Subcutaneous abdominal adipose tissue (tissue), 5 donors: ENCODE results near the gene BCS1L.
"Not testable (repeated sequence)": the region's sequence is repeated elsewhere in the genome, so short reads cannot be mapped to it uniquely, and the experiment has no call there.

Source experiments
- H3K27ac ChIP-seq: one replicate; pipeline ENCODE4 v1.7.0; 2013; ENCODE audit warnings: low read depth, mild to moderate bottlenecking, inconsistent platforms, low read length, moderate library complexity
- H3K27me3 ChIP-seq, 5 donors: one replicate each; pipeline ENCODE4 v1.7.0; 2013; ENCODE audit warnings: low read length in 5 of 5, inconsistent platforms in 1 of 5; ENCODE audit not compliant: control insufficient read depth in 5 of 5, insufficient read depth in 4 of 5
- H3K36me3 ChIP-seq, 5 donors: one replicate each; pipeline ENCODE4 v1.7.0; 2013; ENCODE audit warnings: low read length in 5 of 5; ENCODE audit not compliant: control insufficient read depth in 5 of 5, insufficient read depth in 5 of 5
- H3K4me1 ChIP-seq, 5 donors: one replicate each; pipeline ENCODE4 v1.7.0; 2013; ENCODE audit warnings: low read length in 5 of 5, mild to moderate bottlenecking in 3 of 5, moderate library complexity in 1 of 5; ENCODE audit not compliant: control insufficient read depth in 5 of 5, insufficient read depth in 5 of 5
- H3K4me3 ChIP-seq, 5 donors: one replicate each; pipeline ENCODE4 v1.7.0; 2013; ENCODE audit warnings: low read length in 5 of 5, low read depth in 1 of 5
- H3K9ac ChIP-seq, 5 donors: one replicate each; pipeline ENCODE4 v1.7.0; 2013; ENCODE audit warnings: low read length in 5 of 5, mild to moderate bottlenecking in 4 of 5, moderate library complexity in 3 of 5
- H3K9me3 ChIP-seq, 5 donors: one replicate each; pipeline ENCODE4 v1.7.0; 2013; ENCODE audit warnings: low read length in 5 of 5; ENCODE audit not compliant: control insufficient read depth in 5 of 5
- donor health status: healthy.
- donor health status: healthy.
- donor health status: healthy.
- donor health status: healthy.
- donor health status: healthy.

The BCS1L gene

DNA sequence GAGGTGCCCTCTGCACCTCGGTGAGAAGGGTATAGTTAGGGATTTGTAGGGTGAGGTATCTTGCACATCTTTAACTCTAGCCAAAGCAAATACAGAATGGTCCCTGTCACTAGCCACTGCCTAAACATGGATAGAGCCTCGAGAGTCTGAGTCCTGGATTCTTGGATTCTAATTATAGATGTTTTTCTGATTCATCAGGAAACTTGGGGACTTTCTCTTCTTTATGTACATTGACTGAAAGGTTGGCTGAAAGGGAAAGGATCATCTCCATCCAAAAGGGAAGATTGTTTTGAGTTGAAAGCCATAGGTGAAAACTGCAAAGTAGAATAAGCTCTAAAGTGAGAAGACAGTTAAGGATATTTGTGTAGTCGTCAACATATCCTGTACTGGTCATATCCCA lies 20.6 kb downstream of the BCS1L start:
- H3K4me1 ChIP-seq = no peaks in the 10 kb centered on the region
- peaks cover 4 to 48% (median 28%) of the 10 kb centered on the region in 5 donors for H3K36me3 ChIP-seq
- no peak overlapping the region for H3K27ac ChIP-seq
- no peaks in the 10 kb centered on the region for H3K9me3 ChIP-seq
- H3K4me3 ChIP-seq = no peak overlapping the region
- H3K9ac ChIP-seq = no peak overlapping the region
- no peaks in the 10 kb centered on the region for H3K27me3 ChIP-seq

DNA sequence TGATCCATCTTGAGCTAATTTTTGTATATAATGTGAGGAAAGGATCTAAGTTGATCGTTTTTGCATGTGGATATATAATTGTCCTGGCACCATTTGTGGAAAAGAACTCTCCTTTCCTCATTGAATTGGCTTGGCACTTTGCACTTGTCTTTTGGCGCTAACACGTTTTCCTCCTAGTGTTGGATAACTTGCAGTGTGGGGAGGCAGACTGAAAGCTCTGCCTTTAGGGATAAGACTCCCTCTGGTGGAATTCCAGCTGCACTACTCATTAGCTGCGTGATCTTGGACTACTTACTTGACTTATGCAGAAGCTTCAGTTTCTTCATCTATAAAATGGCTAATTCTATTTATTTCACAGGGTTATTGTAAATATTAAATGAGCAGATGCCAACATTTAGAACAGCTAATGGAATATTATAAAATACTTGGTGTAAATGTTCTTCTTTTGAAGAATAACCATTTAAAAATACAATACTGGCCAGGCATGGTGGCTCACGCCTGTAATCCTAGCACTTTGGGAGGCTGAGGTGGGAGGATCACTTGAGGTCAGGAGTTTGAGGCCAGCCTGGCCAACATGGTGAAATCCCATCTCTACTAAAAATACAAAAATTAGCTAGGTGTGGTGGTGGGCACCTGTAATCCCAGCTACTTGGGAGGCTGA lies 28.0 kb downstream of the BCS1L start:
- H3K9ac ChIP-seq, H3K4me1 ChIP-seq, H3K9me3 ChIP-seq, H3K4me3 ChIP-seq, H3K27ac ChIP-seq, H3K27me3 ChIP-seq: not testable (repeated sequence)
- peaks cover 12 to 38% (median 32%) of the 10 kb centered on the region in 5 donors for H3K36me3 ChIP-seq

DNA sequence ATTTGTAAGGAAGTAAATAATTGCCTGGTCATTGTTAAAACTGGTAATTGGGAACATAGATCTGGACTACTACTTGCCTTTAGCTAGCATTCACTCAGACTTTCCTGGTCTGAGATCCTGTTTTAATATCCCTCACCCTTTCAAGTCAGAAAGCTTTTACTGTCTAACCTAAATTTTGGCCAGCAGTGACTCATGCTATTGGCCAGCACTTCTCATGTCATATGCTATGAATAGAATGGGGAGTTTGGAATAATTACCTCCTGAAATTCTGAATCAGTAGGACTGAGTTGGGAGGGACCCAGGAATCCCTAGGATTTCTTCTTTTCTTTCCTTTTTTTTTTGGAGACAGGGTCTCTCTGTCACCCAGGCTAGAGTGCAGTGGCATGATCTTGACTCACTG lies 31.8 kb downstream of the BCS1L start:
- no peaks in the 10 kb centered on the region for H3K27me3 ChIP-seq
- H3K4me1 ChIP-seq = peaks cover 0 to 3% (median 0%) of the 10 kb centered on the region in 5 donors
- peaks cover 15 to 52% (median 48%) of the 10 kb centered on the region in 5 donors for H3K36me3 ChIP-seq
- H3K27ac ChIP-seq = no peak overlapping the region
- H3K4me3 ChIP-seq = no peak overlapping the region
- no peak overlapping the region for H3K9ac ChIP-seq
- no peaks in the 10 kb centered on the region for H3K9me3 ChIP-seq

DNA sequence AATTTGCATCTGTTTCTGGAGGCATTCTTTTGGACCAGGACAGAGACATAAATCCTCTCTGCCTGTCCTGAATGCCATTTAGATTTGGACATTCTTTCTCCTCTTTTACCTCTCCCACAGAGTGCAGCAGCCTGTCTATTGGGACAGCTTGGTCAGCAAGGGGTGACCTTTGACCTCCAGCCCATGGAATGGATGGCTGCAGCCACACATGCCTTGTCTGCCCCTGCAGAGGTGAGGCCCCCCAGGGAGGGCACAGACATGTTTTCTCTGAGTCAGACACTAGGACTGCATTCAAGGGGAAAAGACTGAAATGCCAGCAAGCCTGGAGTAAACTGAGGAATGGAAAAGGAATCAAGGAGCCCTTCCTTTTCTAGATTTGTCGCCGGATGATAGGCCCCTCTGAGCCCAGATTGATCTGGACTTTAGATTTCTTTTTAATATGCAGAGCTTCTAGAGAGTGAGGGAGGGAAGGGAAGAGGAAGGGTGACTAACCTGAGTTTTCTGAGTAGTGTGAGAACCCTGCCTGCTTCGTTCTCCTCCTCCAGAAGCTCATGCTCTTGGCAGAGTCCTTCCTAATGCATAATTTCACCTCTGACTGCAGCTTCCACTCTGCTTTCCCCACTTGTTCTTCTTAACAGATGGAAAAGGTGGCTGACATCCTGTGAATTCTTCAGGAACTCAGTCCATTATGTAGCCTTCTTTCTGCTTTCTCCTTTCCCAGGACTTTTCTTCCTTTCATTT lies 35.1 kb downstream of the BCS1L start:
- peaks cover 12 to 82% (median 64%) of the 10 kb centered on the region in 5 donors for H3K36me3 ChIP-seq
- no peak overlapping the region for H3K9ac ChIP-seq
- H3K4me3 ChIP-seq = no peak overlapping the region
- no peaks in the 10 kb centered on the region for H3K9me3 ChIP-seq
- no peaks in the 10 kb centered on the region for H3K27me3 ChIP-seq
- peaks cover 0 to 13% (median 11%) of the 10 kb centered on the region in 5 donors for H3K4me1 ChIP-seq
- no peak overlapping the region for H3K27ac ChIP-seq

DNA sequence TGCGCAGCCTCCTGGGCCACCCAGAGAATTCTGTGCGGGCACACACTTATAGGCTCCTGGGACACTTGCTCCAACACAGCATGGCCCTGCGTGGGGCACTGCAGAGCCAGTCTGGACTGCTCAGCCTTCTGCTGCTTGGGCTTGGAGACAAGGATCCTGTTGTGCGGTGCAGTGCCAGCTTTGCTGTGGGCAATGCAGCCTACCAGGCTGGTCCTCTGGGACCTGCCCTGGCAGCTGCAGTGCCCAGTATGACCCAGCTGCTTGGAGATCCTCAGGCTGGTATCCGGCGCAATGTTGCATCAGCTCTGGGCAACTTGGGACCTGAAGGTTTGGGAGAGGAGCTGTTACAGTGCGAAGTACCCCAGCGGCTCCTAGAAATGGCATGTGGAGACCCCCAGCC lies 39.4 kb downstream of the BCS1L start:
- Histone ChIP-seq H3K9ac (no peak overlapping the region), H3K4me3 (no peak overlapping the region), H3K36me3 (peaks cover 2 to 55% (median 30%) of the 10 kb centered on the region in 5 donors), H3K27me3 (no peaks in the 10 kb centered on the region), H3K9me3 (no peaks in the 10 kb centered on the region), H3K4me1 (peaks cover 0 to 13% (median 11%) of the 10 kb centered on the region in 5 donors), H3K27ac (no peak overlapping the region)

DNA sequence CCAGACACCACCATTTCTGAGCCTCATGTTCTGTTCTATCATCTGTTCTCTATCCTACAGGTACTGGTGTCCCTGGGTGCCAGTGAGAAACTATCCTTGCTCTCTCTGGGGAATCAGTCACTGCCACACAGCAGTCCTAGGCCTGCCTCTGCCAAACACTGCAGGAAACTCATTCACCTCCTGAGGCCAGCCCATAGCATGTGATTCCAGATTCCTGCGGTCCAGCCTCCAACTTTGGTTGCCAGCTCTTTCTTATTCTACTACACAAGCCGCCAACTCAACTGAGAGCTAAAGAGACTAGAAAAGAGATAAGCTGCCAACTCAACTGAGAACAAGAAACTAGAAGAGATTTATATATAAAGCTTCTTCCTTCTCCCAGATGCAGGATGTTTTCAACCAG lies 42.3 kb downstream of the BCS1L start:
- H3K9me3 ChIP-seq = no peaks in the 10 kb centered on the region
- no peak overlapping the region for H3K4me3 ChIP-seq
- H3K36me3 ChIP-seq = peaks cover 0 to 41% (median 14%) of the 10 kb centered on the region in 5 donors
- H3K27me3 ChIP-seq = no peaks in the 10 kb centered on the region
- H3K4me1 ChIP-seq = peaks cover 0 to 13% (median 11%) of the 10 kb centered on the region in 5 donors
- H3K27ac ChIP-seq = no peak overlapping the region
- H3K9ac ChIP-seq = no peak overlapping the region

DNA sequence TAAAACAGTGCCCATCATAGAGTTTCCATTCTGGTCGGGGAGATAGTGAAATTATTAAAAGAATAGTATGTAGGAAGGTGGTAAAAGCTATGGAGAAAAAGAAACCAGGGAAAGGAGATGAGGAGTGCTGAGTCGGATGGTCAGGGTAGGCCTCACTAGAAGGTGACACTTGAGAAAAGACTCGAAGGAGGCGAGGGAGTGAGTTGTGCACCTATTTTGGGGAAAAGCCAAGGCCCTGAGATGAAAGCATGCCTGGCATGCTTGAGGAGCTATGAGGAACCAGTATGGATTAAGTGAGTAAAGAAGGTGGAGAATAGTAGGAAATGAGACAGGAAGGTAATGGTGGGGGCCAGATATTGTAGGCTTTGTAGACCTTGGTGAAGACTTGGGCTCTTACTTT lies 43.9 kb downstream of the BCS1L start:
- H3K27ac ChIP-seq = no peak overlapping the region
- H3K4me3 ChIP-seq = no peak overlapping the region
- H3K27me3 ChIP-seq = no peaks in the 10 kb centered on the region
- H3K36me3 ChIP-seq = peaks cover 0 to 27% (median 10%) of the 10 kb centered on the region in 5 donors
- no peak overlapping the region for H3K9ac ChIP-seq
- peaks cover 0 to 11% (median 10%) of the 10 kb centered on the region in 5 donors for H3K4me1 ChIP-seq
- H3K9me3 ChIP-seq = no peaks in the 10 kb centered on the region

DNA sequence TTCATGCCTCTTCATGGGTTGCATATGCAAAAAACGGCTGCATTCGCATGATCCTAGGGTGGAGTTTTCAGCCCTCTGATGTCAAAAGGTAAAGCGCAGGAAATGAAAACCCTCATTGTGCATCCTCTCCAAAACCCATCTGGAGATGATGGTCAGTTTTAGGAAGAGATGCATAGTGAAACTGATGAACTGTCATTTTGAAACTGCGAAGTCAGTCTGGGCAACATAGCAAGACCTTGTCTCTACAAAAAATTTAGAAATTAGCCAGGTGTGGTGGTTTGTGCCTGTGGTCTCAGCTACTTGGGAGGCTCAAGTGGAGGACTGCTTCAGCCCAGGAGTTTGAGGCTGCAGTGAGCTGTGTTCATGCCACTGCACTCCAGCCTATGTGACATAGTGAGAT lies 48.6 kb downstream of the BCS1L start:
- peaks cover 0 to 18% (median 15%) of the 10 kb centered on the region in 5 donors for H3K4me1 ChIP-seq
- H3K9me3 ChIP-seq = no peaks in the 10 kb centered on the region
- H3K9ac ChIP-seq = no peak overlapping the region
- no peaks in the 10 kb centered on the region for H3K27me3 ChIP-seq
- H3K4me3 ChIP-seq = no peak overlapping the region
- H3K27ac ChIP-seq = no peak overlapping the region
- no peaks in the 10 kb centered on the region for H3K36me3 ChIP-seq

DNA sequence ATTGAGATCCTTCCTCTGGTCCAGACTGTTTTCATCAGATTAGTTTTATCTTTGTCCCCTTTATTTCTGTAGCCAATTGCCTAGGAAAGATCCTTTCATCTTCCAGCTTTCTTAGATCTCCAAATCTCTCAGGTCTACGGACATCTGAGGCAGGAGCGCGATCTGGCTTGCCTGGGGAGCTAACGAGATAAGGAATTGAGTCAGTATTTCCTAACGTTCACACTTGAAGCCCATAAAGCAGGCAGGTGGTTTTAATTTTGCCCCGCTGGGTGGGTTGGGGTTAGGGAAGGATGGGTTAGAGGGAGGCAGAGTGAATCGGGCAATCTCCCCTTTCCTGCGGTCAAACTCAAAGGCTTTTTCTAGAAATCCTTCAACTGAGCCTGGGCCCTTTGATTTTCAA lies 50.4 kb downstream of the BCS1L start:
- Histone ChIP-seq H3K27ac (no peak overlapping the region), H3K9ac (no peak overlapping the region), H3K9me3 (no peaks in the 10 kb centered on the region), H3K36me3 (no peaks in the 10 kb centered on the region), H3K4me1 (peaks cover 0 to 18% (median 15%) of the 10 kb centered on the region in 5 donors), H3K4me3 (peak overlapping the region; percentile 64 to 90 (median 80)), H3K27me3 (no peaks in the 10 kb centered on the region)

DNA sequence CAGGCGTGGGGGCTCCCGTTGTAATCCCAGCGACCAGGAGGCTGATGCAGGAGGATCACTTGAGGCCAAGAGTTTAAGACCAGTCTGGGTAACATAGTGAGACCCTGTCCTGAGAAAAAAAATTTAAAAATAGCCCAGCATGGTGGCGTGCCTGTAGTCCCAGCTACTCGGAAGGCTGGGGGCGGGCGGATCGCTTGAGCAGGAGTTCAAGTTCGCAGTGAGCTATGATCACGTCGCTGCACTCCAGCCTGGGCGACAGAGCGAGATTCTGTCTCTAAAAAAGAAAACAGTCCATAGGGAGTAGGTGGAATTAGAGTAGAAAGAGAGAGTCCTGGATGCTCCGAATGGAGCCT lies 50.8 kb downstream of the BCS1L start:
- H3K4me1 ChIP-seq = peaks cover 0 to 18% (median 15%) of the 10 kb centered on the region in 5 donors
- H3K27ac ChIP-seq = no peak overlapping the region
- no peaks in the 10 kb centered on the region for H3K9me3 ChIP-seq
- H3K4me3 ChIP-seq = peak overlapping the region; percentile 64 to 90 (median 80)
- no peaks in the 10 kb centered on the region for H3K36me3 ChIP-seq
- no peaks in the 10 kb centered on the region for H3K27me3 ChIP-seq
- H3K9ac ChIP-seq = peak overlapping the region in 1 of 5 donors; percentile 53
